ENCODE data around the gene CHD1.
A peak's percentile ranks its signal among the peaks of the same experiment; 100 is the strongest.
"Not testable (repeated sequence)": the region's sequence is repeated elsewhere in the genome, so short reads cannot be mapped to it uniquely, and the experiment has no call there.

Gene CHD1

DNA sequence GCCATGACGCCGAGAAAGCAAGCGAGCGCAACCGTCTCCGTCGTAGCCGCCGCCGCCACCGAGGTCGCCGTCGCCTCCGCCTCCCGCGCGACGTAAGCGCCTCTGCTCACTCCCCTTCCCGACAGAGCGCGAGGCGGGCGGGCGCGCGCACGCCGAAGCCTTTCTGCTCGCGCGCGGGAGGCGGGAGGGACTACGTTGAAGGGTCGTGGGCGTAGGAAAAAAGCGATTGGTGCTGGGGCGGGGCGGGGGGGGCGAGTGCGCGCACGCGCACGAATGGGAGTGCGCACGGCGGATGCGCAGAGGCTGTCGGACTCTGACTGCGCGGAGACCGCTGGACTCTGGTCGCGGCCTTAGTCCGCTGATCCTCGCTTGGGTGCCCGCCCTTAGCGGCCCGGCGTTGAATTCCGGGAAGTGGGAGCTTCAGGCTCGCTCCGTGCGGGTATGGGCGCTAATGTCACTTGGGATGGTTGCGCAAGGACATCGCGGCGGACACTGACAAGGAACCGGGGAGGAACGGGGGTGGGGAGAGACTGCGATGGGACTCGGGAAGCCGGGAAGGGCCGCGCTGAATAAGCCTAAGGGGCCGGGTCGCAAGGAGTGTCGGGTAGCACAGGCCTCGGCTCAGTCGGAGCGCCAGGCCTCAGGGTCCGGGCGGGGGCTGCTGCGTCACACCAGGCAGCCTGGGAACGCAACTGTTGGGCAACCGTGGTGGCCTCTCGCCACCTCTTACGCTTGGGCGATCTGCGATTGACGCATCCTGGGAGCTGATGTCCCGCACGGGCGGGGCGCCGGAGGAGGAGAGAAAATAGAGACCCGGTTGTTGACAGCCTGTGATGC, at the start of gene CHD1:
TSS of gene CHD1 (minus strand) at position 135 of the 837 bp plus-strand sequence. CDS start 2,621 bp downstream, outside the sequence.
- DNase-seq = peak; percentile 92

- DNase-seq = no peak
These were observed 49.7 kb upstream of the CHD1 start for GRCh38 chr5:98978528-98978927.

DNA sequence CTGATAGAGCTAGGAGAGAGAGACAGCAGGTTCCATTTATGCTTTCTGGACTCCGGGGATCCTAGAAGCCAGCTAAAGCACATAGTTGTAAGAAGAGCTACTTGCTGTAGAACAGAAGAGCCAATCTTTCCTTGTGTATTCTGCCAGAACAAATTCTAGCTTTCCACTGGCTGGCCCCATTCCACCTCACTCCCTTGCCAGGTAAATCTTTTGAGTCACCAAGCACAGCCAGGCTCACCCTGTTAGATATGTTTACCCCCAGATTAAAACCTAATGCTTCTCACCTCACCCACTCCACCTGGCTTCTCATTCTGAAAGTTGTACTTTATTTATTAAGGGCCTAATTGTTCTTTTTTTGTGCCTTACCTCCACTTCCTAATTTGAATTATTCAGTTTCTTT, 48.9 kb upstream of the CHD1 start:
- DNase-seq = no peak

GRCh38 chr5:98975682-98976407, 47.0 kb upstream of the CHD1 start:
- no peak for DNase-seq

DNA sequence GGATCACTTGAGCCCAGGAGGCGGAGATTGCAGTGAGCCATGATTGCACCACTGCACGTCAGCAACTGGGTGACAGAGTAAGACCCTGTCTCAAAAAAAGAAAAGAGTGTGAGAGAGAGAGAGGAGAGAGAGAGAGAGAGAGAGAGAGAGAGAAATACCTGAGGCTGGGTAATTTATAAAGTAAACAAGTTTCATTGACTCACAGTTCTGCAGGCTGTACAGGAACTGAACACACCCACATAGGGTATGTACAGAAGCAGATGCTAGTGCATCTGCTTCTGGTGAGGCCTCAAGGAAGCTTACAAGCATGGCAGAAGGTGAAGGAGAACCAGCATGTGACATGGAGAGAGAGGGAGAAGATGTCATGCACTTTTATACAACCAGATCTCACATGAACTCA, 46.4 kb upstream of the CHD1 start:
- DNase-seq = no peak

GRCh38 chr5:98969400-98969799, 40.6 kb upstream of the CHD1 start:
- no peak for DNase-seq

- DNase-seq = no peak
These were observed 39.3 kb upstream of the CHD1 start for GRCh38 chr5:98968056-98968564.

GRCh38 chr5:98965226-98965625, 36.4 kb upstream of the CHD1 start:
- DNase-seq = no peak

DNA sequence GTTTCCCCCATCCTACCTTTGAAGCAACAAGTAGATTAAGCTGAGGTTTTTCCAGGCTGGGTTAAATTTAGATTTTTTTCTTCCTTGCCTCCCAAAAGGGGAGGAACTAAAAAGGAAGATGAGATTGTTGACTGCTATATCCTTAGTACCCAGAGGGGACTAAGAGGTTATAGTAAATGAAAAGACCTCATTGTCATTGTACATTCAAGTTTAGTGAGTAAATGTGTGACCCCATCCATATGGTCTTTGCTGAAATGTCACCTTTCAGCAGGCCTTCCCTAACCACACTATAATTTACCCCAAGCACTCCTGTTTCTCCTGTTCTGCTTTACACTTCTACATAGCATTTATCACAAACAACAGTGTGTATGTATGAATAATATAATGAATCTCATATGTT, 35.8 kb upstream of the CHD1 start:
- DNase-seq = no peak

DNA sequence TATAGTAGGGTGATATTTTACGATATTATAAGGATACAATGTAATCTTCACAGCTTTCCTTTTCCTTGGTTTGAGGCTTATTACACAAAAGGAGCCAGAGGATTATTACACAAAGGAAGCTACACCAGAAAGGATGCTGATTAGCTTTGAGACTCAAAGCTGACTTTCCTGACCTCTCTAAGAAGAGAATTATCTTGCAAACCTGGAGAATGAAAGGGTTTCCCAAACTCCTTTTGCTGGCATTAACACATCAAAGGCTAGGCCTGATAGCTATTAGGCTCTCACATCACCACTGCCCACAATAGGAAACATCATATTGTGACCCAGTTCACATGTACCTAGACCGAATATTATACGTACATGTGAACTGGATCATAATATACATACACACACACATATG, 34.2 kb upstream of the CHD1 start:
- no peak for DNase-seq

- no peak for DNase-seq
These were observed 33.8 kb upstream of the CHD1 start for GRCh38 chr5:98962587-98962986.

DNA sequence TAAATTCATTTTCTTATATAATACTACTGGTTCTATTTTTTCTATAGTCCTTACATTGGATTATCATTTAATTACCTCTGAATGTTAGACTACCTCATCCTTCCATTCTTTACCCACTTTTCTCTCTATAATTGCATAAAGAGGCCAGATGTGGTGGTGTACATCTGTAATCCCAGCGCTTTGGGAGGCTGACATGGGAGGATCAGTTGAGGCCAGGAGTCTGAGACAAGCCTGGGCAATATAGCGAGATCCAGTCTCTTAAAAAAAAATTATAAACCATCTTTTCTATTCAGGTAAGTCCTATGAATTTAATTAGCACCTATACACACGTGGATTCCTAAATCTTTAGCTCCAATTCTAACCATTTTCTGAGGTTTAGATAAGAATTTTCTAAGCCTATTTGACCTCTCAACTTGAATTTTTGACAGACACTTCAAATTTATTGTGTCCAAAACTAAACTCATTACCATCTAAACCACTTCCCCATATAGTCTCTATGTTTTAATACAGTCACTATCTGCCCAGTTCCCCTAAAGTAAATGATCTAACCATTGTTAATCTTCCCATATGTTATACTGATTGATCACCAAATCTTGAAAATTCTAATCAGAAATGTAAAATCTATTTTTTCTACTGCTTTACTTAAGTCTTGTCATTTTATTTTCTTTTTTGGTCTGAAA, 33.0 kb upstream of the CHD1 start:
- DNase-seq = no peak

- no peak for DNase-seq
These were observed 28.5 kb upstream of the CHD1 start for GRCh38 chr5:98957307-98957706.

DNA sequence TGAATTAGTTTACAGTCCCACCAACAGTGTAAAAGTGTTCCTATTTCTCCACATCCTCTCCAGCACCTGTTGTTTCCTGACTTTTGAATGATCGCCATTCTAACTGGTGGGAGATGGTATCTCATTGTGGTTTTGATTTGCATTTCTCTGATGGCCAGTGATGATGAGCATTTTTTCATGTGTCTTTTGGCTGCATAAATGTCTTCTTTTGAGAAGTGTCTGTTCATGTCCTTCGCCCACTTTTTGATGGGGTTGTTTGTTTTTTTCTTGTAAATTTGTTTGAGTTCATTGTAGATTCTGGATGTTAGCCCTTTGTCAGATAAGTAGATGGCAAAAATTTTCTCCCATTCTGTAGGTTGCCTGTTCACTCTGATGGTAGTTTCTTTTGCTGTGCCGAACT, 27.1 kb upstream of the CHD1 start:
- not testable (repeated sequence) for DNase-seq

DNA sequence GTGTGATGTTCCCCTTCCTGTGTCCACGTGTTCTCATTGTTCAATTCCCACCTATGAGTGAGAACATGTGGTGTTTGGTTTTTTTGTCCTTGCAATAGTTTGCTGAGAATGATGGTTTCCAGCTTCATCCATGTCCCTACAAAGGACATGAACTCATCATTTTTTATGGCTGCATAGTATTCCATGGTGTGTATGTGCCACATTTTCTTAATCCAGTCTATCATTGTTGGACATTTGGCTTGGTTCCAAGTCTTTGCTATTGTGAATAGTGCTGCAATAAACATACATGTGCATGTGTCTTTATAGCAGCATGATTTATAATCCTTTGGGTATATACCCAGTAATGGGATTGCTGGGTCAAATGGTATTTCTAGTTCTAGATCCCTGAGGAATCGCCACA, 26.7 kb upstream of the CHD1 start:
- DNase-seq = not testable (repeated sequence)

GRCh38 chr5:98954392-98955028, 25.7 kb upstream of the CHD1 start:
- DNase-seq = no peak

- no peak for DNase-seq
These were observed 14.0 kb upstream of the CHD1 start for GRCh38 chr5:98942847-98943246.

DNA sequence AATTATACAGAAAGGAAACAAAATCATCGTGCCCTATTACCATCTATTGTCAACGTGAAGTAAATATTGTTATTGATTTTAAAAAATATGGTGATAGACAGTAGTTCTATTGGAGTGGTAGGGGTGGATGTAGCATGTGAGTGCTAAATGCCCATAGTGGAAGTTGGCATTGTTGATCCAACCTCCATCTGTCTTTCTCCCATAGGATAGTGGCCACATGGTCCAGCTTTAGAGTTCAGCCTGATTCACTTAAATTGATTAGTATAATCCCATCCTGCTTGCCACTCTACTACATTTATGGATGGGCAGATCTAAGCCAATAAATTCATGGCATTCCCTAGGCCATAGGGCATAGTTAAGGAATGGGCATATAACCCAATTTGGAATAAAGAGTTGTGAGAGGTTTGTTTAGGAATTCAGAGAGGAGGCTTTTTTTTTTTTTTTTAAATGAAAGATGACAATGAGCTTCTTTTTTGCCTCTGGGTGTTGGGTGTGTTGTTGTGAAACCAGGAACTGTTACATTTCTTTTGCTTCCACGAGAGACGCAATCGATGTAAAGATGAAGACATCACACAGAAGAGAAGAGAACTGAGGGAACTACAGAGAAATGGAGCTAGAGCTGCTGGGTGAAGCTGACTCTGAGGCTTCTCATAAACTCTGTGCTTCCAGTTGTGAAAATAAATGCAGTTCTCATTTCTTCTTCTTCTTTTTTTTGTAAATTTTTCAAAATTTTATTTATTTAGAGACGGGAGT, 12.5 kb upstream of the CHD1 start:
- no peak for DNase-seq

DNA sequence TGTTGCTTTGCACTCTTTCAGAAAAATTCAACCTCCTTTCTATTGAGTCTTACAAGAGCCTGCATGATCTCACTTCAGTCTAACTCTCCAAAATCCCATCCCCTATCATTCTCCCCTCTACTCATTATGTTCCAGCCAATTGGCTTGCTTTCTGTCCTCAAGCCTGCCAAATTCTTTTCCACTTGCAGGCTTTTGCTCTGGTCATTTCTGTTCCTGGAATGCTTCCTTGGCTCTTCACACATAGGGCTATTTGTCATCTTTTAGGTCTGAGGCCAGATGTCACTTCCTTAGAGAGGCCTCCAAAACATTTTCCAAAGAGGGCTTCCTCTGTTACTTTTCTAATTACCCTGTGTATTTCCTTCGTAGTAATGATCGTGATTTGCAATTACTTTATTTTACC, 11.8 kb upstream of the CHD1 start:
- no peak for DNase-seq

DNA sequence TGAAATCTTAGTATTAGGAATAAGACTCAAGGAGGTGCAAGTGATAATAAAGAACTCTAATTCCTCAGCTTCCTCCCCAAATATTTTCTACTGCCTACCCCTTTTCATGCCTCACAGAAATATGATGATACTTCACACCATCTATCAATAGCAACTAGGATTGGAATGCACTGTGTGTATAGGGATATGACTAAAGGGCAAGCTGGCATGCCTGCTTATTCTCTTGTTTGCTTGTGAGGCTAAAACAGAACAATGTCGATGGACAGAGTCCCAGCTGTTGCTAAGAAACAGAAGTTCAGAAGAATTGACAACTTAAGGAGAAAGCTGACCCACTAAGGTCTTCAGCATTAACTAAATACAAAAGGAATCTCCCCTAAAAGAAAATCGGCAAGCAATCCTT, 9.7 kb upstream of the CHD1 start:
- DNase-seq = no peak

DNA sequence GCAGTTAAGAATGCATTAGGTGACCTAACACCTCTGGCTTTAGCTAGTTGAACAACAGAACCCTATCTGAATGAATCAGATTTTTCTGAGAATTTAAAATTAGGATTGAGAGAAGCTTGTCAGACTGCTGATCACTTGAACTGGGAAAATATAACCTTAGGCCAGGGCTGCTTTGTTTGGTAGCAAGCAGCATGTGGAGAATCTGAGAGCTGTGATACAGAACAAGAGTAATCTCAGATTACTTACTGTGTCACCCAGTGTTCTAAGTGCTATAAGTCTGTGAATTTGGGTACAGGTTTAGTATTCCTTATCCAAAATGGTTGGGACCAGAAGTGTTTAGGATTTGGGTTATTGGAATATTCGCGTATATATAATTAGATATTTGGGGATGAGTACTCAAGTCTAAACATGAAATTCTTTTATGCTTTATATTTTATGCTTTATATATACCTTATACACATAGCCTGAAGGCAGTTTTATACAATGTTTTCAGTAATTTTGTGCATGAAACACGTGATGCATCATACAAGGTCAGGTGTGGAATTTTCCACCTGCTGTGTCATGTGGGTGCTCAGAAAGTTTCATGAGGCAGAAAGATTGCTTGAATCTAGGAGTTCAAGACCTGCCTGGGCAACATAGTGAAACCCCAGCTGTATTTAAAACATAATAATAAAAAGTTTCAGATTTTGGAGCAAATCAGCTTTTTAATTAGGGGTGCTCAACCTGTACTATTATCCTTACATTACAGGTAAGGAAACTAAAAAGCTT, 8.3 kb upstream of the CHD1 start:
- DNase-seq = no peak

GRCh38 chr5:98935206-98935605, 6.4 kb upstream of the CHD1 start:
- no peak for DNase-seq
